C1 segment of cervical spinal cord (tissue), 14 donors: Measurements from ENCODE around the gene KDM6A.
"Not testable (repeated sequence)": the region's sequence is repeated elsewhere in the genome, so short reads cannot be mapped to it uniquely, and the experiment has no call there.

Experiments
- DNase-seq, 14 donors: peaks; one replicate each; lab custom pipeline; 2025; lab: John Stamatoyannopoulos, UW

KDM6A gene

DNA sequence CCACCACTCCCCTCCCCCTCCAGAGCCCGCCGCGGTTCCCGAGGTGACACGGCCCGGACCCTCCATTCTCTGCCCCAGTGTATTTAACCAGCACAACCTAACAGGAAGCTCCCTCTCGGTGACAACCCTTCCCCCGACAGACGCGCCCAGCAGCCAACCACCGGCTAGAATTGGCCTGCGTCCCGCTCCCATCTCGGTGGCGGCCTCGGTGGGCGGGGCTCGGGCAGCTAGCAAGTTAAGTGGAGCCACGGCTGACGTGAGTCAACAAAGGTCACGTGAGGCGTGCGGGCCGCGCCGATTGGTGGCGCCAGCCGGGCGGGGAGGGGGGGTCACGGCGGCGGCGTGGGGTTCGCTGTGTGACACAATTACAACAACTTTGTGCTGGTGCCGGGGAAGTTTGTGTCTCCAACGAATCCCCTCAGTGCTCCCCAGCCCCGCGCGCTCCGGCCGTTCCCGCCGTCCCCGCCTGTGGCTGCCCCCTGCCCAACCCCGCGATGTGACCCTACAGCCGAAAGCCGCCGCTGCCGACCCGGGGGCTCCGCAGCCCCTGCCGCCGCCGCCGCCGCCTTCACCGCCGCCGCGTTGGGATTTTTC is at the start of gene KDM6A:
KDM6A (plus strand) TSS at position 368 of the 594 bp plus-strand sequence. CDS start 364 bp downstream, outside the sequence.
- peak; percentile 79 to 100 (median 98) for DNase-seq

DNA sequence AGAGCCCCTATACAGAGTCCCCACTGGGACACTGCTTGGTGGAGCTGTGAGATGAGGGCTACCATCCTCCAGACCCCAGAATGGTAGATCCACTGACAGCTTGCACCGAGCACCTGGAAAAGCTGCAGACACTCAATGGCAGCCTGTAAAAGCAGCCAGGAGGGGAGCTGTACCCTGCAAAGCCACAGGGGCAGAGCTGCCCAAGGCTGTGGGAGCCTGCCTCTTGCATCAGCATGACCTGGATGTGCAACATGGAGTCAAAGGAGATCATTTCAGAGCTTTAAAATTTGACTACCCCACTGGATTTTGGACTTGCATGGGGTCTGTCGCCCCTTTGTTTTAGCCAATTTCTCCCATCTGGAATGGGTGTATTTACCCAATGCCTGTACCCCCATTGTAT is 49.8 kb upstream of the KDM6A start:
- DNase-seq, result not testable (repeated sequence)

DNA sequence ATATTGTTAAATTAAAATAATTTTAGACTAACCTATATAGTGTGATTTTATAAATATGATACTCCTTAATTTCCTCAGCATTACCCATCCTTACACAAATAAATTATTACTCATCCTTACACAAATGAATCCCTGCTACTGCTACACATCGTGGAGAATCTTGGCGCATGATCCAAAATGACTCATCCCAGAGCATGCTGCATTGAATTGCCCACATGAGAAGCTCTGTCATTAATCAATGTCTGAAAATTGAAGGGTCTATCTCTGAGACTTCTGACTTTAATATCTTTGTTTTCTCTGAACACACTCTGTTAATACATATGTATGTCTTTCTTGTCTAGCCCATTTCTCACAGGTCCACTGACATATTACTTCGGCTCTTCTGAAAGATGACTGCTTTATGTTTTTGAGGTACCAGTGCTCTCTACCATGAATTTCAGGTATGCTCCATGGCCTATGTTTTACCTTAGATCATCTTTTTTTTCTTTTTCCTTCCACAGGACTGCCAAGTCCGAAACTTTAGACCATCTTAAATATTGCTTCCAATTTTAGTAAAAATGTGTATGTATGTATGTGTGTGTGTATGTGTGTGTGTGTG is 44.9 kb upstream of the KDM6A start:
- peak in 1 of 14 donors; percentile 0 for DNase-seq

DNA sequence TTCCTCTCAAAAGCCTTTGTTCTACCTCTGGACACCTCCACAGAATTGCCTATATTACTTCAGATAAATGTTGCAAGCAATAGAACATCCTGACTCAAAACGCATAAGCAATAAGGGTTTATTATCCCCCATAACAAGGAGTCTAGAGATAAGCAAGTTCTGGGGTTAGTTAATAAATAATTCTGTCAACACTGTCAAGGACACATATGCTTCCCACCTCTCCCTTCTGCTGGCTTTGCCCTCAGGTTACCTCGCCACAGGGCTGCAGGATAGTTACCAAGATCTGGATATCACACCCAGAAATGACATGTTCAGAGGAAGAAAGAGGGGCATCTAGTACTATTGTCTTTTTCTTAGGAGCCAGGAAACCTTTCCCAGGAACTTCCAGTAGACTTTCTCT is 43.2 kb upstream of the KDM6A start:
- no peak for DNase-seq

DNA sequence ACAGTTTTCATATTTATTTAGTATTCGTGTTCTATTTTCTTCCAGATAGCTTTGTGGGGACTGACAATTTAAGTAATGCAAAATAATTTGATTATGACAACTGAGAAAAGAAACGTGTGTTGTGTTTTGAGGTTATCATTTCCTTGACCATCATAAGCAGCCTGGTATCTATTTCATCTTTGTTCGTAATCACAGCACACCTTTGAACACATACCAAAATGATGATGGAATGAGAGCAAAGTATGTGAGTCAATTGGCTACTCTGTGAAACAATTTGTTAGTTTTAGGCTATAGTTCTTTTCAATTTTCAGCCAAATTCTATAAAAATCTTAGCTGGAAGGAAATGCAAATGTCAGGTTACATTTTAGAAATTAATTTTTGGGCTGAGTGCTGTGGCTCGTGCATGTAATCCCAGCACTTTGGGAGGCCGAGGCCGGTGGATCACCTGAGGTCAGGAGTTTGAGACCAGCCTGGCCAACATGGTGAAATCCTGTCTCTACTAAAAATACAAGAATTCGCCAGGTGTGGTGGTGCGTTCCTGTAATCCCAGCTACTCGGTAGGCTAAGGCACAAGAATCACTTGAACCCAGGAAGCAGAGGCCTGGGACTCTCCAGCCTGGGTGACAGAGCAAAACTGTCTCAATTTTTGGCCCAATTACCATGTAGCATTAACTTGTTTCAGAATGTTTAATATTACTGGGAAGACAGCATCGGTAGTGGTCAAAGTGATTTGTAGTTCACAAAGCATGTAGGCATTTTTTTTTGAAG is 30.3 kb upstream of the KDM6A start:
- no peak for DNase-seq

DNA sequence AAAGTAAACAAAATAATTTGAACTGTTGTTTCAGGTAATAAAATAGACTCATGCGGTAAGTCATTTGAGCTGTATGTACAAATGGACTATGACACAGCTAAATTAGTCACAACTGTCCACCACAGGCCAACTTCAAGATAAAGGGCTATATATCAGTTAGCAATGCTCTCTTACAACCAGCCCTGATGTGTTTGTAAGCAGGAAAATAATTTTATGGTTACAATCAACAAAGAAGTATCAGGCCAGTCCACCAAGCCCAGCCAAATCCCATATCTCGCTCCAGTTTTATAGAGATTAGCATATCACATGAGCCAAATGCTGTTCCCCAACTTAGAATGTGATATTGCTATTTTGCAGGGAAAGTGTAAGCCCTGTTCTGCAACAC is 29.7 kb upstream of the KDM6A start:
- DNase-seq, result no peak

DNA sequence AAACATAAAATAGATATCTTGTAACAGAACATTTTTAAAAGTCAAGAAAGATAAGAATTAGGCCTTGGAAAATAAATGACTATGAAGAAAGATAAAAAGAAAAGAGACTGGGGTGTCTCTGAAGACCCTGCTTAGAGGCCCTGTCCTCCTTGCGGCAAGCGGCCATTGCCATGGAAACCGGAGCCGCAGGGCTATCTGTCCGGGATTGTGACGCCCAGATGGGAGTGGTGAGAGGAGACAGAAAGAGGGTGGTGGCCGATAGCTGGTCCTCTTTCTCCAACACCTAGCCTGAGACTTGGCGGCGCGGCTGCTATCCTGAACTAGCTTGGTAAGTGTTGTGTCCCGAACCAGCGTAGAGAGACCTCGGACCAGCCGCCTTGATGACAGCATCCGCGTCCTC is 29.2 kb upstream of the KDM6A start, which contains the start of gene DUSP21:
DUSP21 (plus strand) TSS at position 269 of the 400 bp plus-strand sequence; CDS start at position 381, 112 bp downstream.
- no peak for DNase-seq

DNA sequence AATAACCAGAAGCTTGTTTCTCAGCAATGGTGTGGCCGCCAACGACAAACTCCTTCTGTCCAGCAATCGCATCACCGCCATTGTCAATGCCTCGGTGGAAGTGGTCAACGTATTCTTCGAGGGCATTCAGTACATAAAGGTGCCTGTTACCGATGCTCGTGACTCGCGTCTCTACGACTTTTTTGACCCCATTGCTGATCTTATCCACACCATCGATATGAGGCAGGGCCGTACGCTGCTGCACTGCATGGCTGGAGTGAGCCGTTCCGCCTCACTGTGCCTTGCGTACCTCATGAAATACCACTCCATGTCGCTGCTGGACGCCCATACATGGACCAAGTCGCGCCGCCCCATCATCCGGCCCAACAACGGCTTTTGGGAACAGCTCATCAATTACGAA is 28.8 kb upstream of the KDM6A start:
- DNase-seq, result no peak

DNA sequence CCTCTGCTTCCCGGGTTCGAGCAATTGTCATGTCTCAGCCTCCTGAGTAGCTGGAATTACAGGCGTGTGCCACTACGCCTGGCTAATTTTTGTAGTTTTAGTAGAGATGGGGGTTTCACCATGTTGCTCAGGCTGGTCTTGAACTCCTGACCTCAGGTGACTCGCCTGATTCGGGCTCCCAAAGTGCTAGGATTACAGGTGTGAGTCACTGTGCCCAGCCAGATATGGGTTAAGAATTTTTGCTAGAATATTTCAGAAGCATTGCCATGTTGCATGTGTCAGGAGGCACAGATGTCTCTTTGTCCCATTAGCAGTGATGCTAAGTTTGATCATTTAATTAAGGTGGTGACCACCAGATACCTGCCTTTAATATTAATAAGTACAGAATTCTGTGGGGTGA is 22.1 kb upstream of the KDM6A start:
- DNase-seq, result not testable (repeated sequence)

DNA sequence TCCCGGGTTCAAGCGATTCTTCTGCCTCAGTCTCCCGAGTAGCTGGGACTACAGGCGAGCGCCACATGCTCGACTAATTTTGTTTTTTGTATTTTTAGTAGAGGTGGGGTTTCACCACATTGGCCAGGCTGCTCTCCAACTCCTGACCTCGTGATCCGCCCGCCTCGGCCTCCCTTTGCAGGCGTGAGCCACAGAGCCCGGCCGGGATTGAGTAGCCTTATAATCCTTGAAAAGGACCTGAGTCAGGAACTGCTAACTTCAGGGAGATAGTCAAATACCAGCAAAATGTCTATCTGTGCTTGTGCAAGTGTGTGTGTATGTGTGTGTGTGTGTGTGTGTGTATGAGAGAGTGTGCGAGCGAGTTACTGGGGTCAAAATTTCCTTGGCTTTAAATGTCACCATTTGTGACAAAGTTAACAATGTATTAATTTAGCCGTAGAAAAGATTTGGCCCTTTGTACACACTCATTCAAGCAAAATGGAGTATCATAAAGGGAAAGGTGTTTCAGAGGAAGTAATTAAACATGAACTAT is 1.8 kb upstream of the KDM6A start:
- DNase-seq, result peak in 2 of 14 donors; percentile 0 to 16

DNA sequence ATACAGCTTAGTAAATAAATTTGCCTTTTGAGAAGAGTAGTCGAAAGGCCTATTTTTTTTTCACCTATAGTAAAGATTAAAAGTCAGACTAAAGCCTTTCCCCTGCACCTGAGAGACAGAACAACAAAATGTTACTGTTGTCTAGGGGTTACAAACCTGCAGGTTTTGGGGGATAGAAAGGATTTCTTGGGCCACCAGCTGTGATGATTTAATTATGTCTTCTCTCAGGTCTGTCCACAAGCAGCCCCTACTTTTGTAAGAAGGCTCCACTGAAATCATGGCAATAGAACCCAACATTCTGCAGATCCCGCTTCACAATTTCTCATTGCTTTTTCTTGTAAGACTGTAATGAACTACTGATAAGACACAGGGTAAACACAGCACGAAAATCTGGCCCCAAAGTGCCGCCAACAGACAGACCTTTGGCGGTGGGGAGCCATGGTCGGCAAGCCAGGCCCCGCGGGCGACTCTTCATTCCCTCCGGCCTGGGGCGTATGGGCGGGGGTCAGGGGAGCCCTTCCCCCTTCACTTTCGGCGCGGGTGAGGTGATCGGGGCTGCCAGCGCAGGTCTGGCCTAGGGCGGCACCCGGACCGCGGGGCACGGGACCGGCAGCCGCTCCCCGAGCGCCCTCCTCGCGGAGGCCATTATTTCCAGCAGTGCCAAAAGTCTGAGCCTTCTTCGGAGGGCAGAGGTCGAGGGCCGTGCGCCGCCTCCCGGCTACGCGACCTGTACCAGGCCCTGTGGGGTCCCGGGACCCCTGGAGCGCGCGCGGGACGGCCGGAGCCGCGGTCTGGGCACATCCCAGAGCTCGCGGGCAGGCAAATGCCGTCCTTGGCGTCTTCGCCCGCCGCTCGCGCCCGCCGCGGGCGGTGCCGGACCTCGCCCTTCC is 812 bp upstream of the KDM6A start:
- peak in 8 of 14 donors; percentile 17 to 77 (median 52) for DNase-seq

DNA sequence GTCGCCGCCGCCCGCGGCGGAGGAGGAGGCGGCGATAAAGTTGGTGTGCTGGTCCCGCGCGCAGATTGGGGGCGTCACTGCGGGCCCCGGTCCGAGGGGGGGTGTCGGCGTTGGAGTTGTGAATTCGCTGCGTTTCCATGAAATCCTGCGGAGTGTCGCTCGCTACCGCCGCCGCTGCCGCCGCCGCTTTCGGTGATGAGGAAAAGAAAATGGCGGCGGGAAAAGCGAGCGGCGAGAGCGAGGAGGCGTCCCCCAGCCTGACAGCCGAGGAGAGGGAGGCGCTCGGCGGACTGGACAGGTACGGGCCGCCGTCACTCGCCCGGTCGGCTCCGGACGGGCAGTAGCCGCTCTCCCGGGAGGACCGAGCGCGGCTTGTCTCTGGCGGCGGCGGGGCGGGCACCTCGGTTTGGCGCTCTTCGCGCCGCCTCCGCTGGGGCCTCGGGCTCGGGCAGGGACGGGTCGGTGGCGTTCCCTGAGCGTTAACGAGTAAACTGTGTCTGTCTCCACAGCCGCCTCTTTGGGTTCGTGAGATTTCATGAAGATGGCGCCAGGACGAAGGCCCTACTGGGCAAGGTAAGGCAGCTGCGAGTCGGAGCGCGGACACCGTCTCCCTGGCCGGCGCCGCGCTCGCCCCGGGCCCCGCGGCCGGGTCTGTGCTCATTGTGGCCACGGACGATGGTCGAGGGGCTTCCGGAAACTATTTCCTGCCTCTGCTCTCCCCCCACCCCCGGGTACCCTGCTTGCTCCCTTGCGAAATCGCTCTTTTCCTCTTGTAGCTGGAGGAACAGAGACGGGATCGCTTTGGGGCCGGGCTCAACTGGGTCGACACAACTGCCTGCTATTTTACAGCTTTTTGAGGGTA is 658 bp downstream of the KDM6A start:
- peak in 12 of 14 donors; percentile 18 to 84 (median 61) for DNase-seq

DNA sequence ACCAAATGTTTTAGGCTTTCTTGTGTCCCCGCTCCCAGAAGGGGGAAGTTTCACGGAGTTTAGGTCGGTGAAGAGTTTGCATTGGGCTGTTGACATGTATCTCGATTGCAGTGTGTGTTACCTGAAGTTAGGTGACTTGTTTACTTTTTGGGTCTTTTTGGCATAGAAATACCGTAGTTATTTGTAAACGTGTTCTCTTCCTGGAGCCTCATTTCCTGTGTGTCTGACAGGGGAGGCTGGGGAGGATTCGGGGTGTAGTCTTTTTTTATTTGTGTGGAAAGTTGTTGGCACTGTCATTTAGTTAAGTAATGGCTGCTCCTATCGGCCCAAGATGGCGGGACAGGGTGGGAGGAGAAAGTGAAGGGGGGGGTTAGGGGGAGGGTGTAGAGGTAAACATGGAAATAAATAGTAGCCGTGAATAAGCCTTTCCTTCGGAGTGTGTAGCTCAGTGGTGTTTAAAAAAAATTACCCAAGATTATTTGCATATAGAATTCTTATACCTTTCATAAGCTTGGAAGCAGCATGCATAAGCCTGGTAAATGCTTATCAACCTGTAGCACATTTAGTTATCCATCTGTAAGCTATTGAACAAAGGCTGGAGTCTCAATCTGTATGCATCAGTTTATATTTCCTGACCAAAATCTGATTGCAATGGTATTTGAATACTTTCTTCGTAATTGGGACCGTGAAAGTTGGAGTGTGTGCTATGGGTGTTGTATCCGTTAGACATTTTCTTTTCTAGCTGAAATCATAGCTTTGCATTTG is 1.6 kb downstream of the KDM6A start:
- peak in 9 of 14 donors; percentile 10 to 55 (median 29) for DNase-seq

DNA sequence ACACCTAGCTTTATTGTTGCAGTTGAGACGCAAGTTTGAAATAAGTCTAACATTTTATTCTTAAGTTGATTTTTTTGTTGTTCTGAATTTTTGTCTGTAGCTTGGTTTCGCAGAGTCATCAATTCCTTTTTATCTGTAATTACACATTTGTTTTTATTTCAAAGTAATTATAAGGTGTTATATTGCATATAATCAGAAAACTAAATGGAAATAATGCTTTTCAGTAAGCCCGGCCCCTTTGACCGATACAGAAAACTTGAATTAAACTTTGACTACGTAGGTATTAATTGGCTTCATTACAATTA is 2.1 kb downstream of the KDM6A start:
- no peak for DNase-seq

DNA sequence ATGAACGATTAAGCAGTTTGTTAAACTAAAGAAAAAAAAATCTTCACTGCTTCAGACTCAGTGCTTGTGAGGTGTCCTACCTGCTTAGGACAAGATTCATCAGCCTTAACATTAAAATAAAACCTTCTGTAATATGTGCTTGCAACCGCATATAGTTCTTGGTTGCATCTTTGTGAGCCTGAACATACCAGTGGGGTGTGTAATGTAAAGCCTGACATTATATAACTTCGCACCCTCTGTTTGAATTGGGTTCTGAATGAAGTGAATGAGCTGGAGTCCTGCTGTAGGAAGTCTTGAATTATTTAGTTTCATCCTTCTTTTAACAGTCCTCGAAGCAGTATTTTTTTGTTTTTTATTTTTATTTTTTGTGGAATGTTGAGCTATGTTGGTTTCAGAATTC is 3.1 kb downstream of the KDM6A start:
- DNase-seq, result no peak

DNA sequence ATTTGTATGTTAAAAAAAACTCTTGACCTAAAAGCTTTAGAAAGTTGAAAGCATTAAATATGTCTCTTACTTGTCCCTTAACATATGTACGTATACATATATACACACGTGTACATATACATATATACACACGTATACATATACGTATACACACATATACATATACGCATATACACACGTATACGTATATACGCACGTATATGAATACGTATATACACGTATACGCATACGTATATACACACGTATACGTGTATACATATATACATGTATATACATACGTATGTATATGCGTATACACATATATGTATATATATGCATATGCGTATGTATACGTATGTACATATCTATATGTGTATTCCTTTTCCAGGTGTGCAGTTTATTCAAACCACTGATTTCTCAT is 3.8 kb downstream of the KDM6A start:
- no peak for DNase-seq

DNA sequence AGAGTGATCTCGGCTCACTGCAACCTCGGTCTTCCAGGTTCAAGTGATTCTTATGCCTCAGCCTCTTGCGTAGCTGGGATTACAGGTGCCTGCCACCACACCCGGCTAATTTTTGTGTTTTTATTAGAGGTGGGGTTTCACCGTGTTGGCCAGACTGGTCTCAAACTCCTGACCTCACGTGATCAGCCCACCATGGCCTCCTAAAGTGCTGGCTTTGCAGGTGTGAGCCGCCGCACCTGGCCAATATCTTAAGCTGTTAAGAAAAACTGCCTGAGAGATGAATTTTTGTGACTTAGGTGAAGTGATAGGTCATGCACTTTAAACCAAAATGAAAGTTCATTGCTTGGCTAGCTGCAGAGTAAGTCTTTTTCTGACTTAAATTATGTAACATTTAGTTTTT is 5.8 kb downstream of the KDM6A start:
- no peak for DNase-seq

DNA sequence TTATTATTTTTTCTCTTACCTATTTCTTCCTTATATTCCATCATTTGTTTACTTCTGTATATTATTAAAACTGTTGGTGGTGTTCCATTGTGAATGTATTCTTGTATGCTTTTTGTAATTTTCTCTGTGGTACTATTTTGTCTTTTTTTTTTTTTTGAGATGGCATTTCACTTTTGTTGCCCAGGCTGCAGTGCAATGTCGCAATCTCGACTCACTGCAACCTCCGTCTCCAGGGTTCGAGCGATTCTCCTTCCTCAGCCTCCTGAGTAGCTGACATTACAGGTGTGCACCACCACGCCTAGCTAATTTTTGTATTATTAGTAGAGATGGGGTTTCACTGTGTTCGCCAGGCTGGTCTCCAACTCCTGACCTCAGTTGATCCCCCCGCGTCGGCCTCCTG is 8.6 kb downstream of the KDM6A start:
- no peak for DNase-seq

DNA sequence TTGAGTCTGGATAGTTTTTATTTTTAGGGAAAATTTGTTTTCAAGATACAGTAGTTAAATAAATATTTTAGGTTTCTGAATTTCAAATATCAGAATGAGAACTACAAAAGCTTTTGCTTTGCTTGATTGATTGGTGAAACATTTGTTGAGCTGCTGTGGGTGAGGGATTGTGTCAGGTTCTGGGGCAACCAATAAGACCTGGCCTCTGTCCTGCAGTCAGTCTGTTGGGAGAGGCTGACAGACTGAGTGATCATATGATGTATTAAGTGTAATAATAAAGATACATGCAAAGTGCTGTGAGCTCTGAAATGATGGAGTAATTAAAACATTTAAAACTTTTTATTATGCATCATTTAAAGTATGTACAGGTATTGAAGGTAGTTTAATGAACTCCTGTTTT is 9.6 kb downstream of the KDM6A start:
- DNase-seq, result no peak

DNA sequence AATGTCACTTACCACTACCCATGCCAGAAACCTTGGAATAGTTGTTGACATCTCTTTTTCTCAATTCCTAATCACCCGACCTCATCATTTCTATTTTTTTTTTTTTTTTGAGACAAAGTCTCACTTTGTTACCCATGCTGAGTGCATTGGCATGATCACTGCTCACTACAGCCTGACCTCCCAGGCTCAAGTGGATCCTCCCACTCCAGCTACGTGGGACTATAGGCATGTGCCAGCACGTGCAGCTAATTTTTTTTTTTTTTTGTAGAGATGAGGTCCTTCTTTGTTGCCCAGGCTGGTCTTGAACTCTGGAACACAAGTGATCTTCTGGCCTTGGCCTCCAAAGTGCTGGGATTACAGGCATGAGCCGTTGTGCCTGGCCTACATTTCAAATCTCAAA is 12.0 kb downstream of the KDM6A start:
- DNase-seq, result no peak
